ENCODE measurements around the gene LRMDA. TPM values are rescaled to one million over a fixed set of nuclear protein-coding genes. Genes with fewer than 3 reads are reported as not detected.

The LRMDA gene
- total and polyA plus RNA-seq, 2 of the 8 experiments (the other 6 are each of a cell fraction or from before 2014, with no cell fraction given), result 0.86 to 2.8 TPM

DNA sequence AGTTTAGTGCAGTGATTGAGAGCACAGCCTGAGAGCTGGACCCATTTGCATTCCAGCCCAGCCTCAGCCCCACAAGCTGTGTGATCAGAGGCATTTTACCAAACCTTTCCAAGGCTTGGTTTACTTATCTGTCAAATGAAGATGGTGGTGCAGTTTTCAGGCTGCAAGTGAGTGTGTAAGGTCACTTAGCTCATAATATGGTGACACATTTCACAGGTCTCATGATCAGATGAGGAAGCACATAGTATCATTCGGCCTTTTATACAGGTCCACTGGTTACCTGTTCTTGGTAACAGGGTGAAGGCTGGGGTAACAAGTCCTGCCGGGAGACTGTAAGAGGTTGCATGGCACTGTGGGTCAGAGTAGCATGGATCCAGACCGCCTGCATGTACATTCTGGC, 371.7 kb downstream of the LRMDA start:
- DNase-seq (ENCODE audit: low read depth in 1 of 2, low spot score in 2 of 2) (no peak), FAIRE-seq (no peak)
- no peak overlapping the region for H3K4me3 ChIP-seq (ENCODE audit: extremely low read depth in 1 of 4, insufficient read depth in 2 of 4, low read depth in 3 of 4, low read length in 4 of 4)
- H3K36me3 ChIP-seq (ENCODE audit: control insufficient read depth in 2 of 4, insufficient read depth in 4 of 4, low read length in 3 of 4), result no peaks in the 10 kb centered on the region
- peaks cover 0 to 3% (median 0%) of the 10 kb centered on the region in 4 experiments; a peak in 2 of 7 replicates for H3K4me1 ChIP-seq (replicated peaks in 1 of 4; ENCODE audit: control insufficient read depth in 3 of 4, insufficient read depth in 4 of 4, low read length in 3 of 4)
- no peak overlapping the region for H2AFZ ChIP-seq (ENCODE audit: low read length)
- no peak overlapping the region for H3K14ac ChIP-seq (ENCODE audit: insufficient read length)
- H3K4ac ChIP-seq (replicated peaks; ENCODE audit: insufficient read length, low read depth, low read length), result no peak overlapping the region
- no peak overlapping the region for H3K56ac ChIP-seq (replicated peaks; ENCODE audit: insufficient read length, low read depth, low read length)
- H3K9me3 ChIP-seq (ENCODE audit: insufficient read depth in 2 of 2, low read depth in 1 of 2, low read length in 1 of 2), result no peaks in the 10 kb centered on the region
- H2BK120ac ChIP-seq (replicated peaks; ENCODE audit: low read depth, low read length), result no peak overlapping the region
- no peak overlapping the region for H3K27ac ChIP-seq (ENCODE audit: low read depth, low read length)
- H2BK15ac ChIP-seq (ENCODE audit: low read length), result no peak overlapping the region
- no peak overlapping the region for H4K91ac ChIP-seq (replicated peaks; ENCODE audit: insufficient read length, low read length)
- WGBS, 2 experiments (ENCODE audit: extremely low coverage in 1 of 2, insufficient coverage in 1 of 2, insufficient read length in 1 of 2, insufficient replicate concordance in 2 of 2, low coverage in 1 of 2, low lambda C conversion rate in 2 of 2, missing lambda C conversion rate in 1 of 2), result 90% methylated on average over 3 of the region's 3 CpGs; no CpG with 5 or more reads in 1 of the 2 experiments
- no peak overlapping the region for H2BK12ac ChIP-seq (ENCODE audit: low read depth, low read length)
- no peak overlapping the region for H3K4me2 ChIP-seq (ENCODE audit: insufficient read depth in 1 of 2, low read depth in 2 of 2, low read length in 2 of 2)
- no peaks in the 10 kb centered on the region for H3K79me2 ChIP-seq (ENCODE audit: control insufficient read depth in 1 of 2, insufficient read depth in 2 of 2, low read length in 2 of 2)
- H3K9ac ChIP-seq (replicated peaks in 1 of 4; ENCODE audit: extremely low read depth in 1 of 4, low read depth in 3 of 4, low read length in 3 of 4), result no peak overlapping the region
- no peaks in the 10 kb centered on the region for H4K20me1 ChIP-seq (replicated peaks in 1 of 2; ENCODE audit: control insufficient read depth in 1 of 2, insufficient read depth in 2 of 2, low read length in 2 of 2)
- H3K79me1 ChIP-seq (ENCODE audit: low read depth, low read length), result no peaks in the 10 kb centered on the region
- ChIA-PET CTCF (ENCODE audit: partially characterized antibody) (interaction anchor here (0.6 to 1.6 kb wide), 5 partner anchors 14 to 152 kb away, joined by 3 to 4 read pairs (median 3); no protein-coding TSS in a partner anchor), POLR2A (ENCODE audit: partially characterized antibody) (no interaction called here)
- H2BK20ac ChIP-seq (ENCODE audit: low read length), result no peak overlapping the region
- H2AK5ac ChIP-seq (ENCODE audit: low read depth, low read length), result no peak overlapping the region
- no peaks in the 10 kb centered on the region for H3K23me2 ChIP-seq (ENCODE audit: low read depth, low read length)
- H3K18ac ChIP-seq (ENCODE audit: extremely low read depth, low read length), result no peak overlapping the region
- H3K27me3 ChIP-seq (replicated peaks in 1 of 4; ENCODE audit: control insufficient read depth in 3 of 4, extremely low read depth in 1 of 4, insufficient read depth in 3 of 4, low read length in 3 of 4), result no peaks in the 10 kb centered on the region
- no peak overlapping the region for H2BK5ac ChIP-seq (ENCODE audit: low read depth, low read length)
- H4K5ac ChIP-seq (ENCODE audit: insufficient read length, low read depth, low read length), result no peak overlapping the region
- no peak overlapping the region for H4K8ac ChIP-seq (ENCODE audit: extremely low read depth, insufficient read depth, low read length)
- H3K23ac ChIP-seq (ENCODE audit: insufficient read length), result no peak overlapping the region
- TF ChIP-seq SP4 (IDR thresholded peaks at IDR 0.05; ENCODE audit: low read length), result no peak
- no peak for TF ChIP-seq TBP (IDR thresholded peaks at IDR 0.05; ENCODE audit: low read depth, low read length)
